LNCAP (cell line): ENCODE results near the gene RFX4.

Experiments used
- CTCF ChIP-seq: fragments of 450-650 bp; IDR thresholded peaks from 2 replicates; pipeline ENCODE4 v1.5.1; 2017; ENCODE audit warnings: mild to moderate bottlenecking

Gene RFX4

GRCh38 chr12:106717673-106718072, 134.9 kb downstream of the RFX4 start:
- no peak for TF ChIP-seq CTCF

GRCh38 chr12:106719879-106720278, 137.1 kb downstream of the RFX4 start:
- TF ChIP-seq CTCF: no peak

- TF ChIP-seq CTCF: no peak
These were observed 137.9 kb downstream of the RFX4 start for GRCh38 chr12:106720696-106721095.

- no peak for TF ChIP-seq CTCF
These were observed 139.1 kb downstream of the RFX4 start for GRCh38 chr12:106721915-106722314.

- TF ChIP-seq CTCF: no peak
These were observed 140.0 kb downstream of the RFX4 start for GRCh38 chr12:106722837-106723236.

GRCh38 chr12:106723416-106723815, 140.6 kb downstream of the RFX4 start:
- TF ChIP-seq CTCF: no peak

GRCh38 chr12:106724116-106724515, 141.3 kb downstream of the RFX4 start:
- TF ChIP-seq CTCF: no peak

GRCh38 chr12:106724934-106725333, 142.1 kb downstream of the RFX4 start:
- TF ChIP-seq CTCF: no peak
